GM18502 (cell line): ENCODE measurements around the gene TGFB3.

Experiments used
- ATAC-seq: cut with Tn5 transposase; IDR thresholded peaks from one replicate; pipeline ENCODE4 v1.9.1; 2021; ENCODE audit warnings: mild to moderate bottlenecking; ENCODE audit not compliant: unreplicated experiment, poor library complexity

TGFB3 gene

GRCh38 chr14:75910048-75910447 lies 71.7 kb downstream of the TGFB3 start:
- ATAC-seq = no peak

- ATAC-seq = no peak
These were observed 72.2 kb downstream of the TGFB3 start for GRCh38 chr14:75909630-75910029.
